Activated naive CD4-positive, alpha-beta T cell treated with anti-CD3 and anti-CD28 coated beads, Interleukin-2, amount 50 U/mL, for 16 hours (primary cell): ENCODE measurements around the gene HORMAD2.

Experiments
- DNase-seq: peaks from one replicate; pipeline ENCODE4 v3.0.0-alpha.2; 2020

Gene HORMAD2

GRCh38 chr22:30114361-30114760 lies 34.1 kb downstream of the HORMAD2 start:
- no peak for DNase-seq

GRCh38 chr22:30115705-30116104 lies 35.4 kb downstream of the HORMAD2 start:
- DNase-seq: no peak

GRCh38 chr22:30116362-30117117 lies 36.3 kb downstream of the HORMAD2 start:
- DNase-seq: no peak

- DNase-seq: no peak
These were observed 37.0 kb downstream of the HORMAD2 start for GRCh38 chr22:30117256-30117655.

GRCh38 chr22:30118291-30118690 lies 38.0 kb downstream of the HORMAD2 start:
- DNase-seq: no peak

GRCh38 chr22:30121960-30122359 lies 41.7 kb downstream of the HORMAD2 start:
- DNase-seq: no peak

- no peak for DNase-seq
These were observed 43.2 kb downstream of the HORMAD2 start for GRCh38 chr22:30123463-30123862.

- no peak for DNase-seq
These were observed 47.5 kb downstream of the HORMAD2 start for GRCh38 chr22:30127749-30128166.

- DNase-seq: no peak
These were observed 48.2 kb downstream of the HORMAD2 start for GRCh38 chr22:30128511-30128910.

- no peak for DNase-seq
These were observed 49.4 kb downstream of the HORMAD2 start for GRCh38 chr22:30129636-30130035.

GRCh38 chr22:30132290-30132996 lies 52.2 kb downstream of the HORMAD2 start:
- DNase-seq: no peak

GRCh38 chr22:30140414-30140813 lies 60.1 kb downstream of the HORMAD2 start:
- no peak for DNase-seq

GRCh38 chr22:30143265-30143664 lies 63.0 kb downstream of the HORMAD2 start:
- DNase-seq: no peak

GRCh38 chr22:30144391-30144790 lies 64.1 kb downstream of the HORMAD2 start:
- no peak for DNase-seq

GRCh38 chr22:30150212-30150611 lies 69.9 kb downstream of the HORMAD2 start:
- DNase-seq: no peak

- no peak for DNase-seq
These were observed 78.0 kb downstream of the HORMAD2 start for GRCh38 chr22:30158277-30158676.

GRCh38 chr22:30158744-30159500 lies 78.7 kb downstream of the HORMAD2 start:
- no peak for DNase-seq

GRCh38 chr22:30159561-30160353 lies 79.5 kb downstream of the HORMAD2 start:
- no peak for DNase-seq

GRCh38 chr22:30161051-30161469 lies 80.8 kb downstream of the HORMAD2 start:
- no peak for DNase-seq

- no peak for DNase-seq
These were observed 87.0 kb downstream of the HORMAD2 start for GRCh38 chr22:30167296-30167695.

- no peak for DNase-seq
These were observed 87.5 kb downstream of the HORMAD2 start for GRCh38 chr22:30167734-30168133.

GRCh38 chr22:30169002-30169401 lies 88.7 kb downstream of the HORMAD2 start:
- no peak for DNase-seq

GRCh38 chr22:30170129-30170528 lies 89.9 kb downstream of the HORMAD2 start:
- DNase-seq: no peak
